ENCODE results near the gene TENM3.
"Not testable (repeated sequence)": the region's sequence is repeated elsewhere in the genome, so short reads cannot be mapped to it uniquely, and the experiment has no call there.

Gene TENM3

GRCh38 chr4:182228991-182229577, 14.1 kb upstream of the TENM3 start:
- DNase-seq, result no peak

DNA sequence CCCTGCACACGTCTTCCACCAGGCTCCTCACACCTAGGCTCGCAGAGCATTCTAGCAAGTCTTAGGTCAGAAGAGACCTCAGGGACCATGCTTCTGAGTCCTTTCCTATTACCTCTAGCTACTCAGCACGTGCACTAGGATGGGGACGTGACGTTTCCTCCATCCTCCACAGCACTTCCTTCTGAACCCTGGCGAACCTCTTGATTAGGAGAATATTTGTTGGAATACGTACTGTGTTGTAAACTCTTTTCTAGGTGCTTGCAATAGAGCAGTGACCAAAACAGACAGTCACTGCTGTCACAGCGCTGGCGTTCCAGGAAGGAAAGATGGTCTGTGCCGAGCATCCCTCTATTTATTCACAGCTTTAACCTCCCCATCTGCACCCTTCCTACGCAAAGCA, 12.9 kb upstream of the TENM3 start:
- DNase-seq, result no peak

DNA sequence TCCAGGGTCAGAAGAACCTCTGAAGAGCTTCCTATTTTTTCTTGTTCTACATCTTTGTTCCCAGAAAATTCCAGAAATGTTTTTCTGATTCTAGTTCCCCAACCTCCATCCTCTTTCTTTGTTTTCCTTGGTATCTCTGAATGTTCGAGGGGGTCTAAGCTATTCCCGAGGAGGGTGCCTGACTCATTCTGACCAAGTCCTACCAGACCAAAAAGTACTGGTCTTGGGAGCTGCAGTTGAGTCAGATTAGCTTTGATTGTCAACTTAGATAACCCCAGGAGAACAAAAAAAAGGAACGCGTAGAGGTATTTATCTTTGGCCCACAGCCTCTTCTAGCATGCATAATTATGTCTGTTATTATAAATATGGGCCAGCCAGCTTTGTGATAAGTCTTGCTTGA, 12.1 kb upstream of the TENM3 start:
- no peak for DNase-seq

DNA sequence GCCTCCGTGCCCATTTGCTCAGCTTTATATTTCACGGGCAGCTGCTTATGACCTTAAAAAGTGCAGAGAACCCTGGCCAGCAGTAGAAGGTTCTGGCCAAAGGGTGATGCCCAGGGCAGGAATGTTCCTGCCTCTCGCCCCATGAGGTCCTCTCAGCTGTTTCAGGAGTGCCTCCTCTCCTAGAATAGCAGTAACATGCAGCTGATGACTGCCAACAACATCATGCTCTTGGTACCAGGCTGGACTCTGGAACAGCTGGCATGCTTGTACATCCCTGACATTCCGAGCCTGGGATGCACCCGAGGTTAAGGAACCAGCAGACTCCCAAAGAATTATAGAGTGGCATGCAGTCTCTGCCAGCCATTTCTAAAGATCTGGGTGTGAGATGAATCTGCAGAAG, 11.7 kb upstream of the TENM3 start:
- DNase-seq, result no peak

- DNase-seq, result no peak
Measured at GRCh38 chr4:182233310-182234090, 9.7 kb upstream of the TENM3 start.

DNA sequence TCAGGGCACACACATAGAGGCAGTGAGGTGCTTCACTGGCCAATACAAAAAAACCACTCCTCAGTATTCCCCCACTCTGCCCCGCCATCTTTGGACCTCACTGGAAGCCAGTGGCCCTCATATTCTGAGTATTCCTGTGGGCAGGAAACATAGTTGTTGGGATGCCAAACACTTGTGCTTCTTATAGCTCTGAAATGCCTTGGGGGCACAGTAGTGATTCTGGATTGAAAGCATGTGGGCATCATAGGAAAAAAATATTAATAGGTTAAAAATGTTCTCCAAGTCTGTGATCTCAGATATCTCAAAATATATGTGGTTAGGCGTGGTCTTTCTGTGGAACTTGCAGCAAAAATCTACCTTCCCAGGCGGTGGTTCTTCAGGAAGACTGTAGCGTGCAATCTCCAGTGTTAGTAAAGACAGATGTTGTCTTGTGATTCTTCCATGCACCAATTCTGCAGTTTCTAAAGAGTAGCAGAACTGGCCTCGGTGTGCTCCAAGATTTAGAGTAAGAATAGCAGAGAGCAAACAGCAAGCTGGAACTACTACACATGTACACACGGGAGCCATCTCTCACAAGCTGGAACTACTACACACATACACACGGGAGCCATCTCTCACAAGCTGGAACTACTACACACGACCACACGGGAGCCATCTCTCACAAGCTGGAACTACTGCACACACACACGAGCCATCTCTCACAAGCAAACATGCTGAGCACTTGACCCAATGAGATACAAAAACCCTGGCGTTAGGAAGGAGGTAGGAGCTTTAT, 8.0 kb upstream of the TENM3 start:
- no peak for DNase-seq

DNA sequence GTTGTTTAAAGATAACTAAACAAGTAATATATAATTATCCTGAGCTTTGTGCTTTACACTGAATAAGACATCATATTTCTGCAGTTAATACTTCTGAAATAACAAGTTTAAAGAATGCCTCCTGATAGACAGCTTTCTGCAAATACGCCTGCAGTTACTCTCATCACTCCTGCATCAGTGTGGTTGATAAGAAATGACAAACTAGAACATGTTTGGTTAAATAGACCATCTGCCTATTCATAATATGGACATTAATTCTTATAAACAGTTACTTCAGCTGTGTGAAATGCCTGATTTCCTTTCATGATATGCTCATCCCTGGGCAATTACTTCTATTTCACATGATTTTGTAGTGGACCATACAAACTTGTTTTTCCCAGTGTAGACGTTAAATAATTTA, 7.0 kb upstream of the TENM3 start:
- DNase-seq, result no peak

DNA sequence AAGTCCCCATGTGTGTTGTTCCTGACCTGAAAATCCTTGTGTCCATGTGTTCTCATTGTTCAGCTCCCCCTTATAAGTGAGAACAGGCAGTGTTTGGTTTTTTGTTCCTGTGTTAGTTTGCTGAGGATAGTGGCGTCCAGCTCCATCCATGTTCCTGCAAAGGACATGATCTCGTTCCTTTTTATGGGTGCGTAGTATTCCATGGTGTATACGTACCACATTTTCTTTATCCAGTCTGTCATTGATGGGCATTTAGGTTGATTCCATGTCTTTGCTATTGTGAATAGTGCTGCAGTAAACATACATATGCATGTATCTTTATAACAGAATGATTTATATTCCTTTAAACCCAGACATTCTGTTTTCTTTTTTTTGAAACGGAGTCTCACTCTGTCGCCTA, 6.2 kb upstream of the TENM3 start:
- not testable (repeated sequence) for DNase-seq

- no peak for DNase-seq
Measured at GRCh38 chr4:182238355-182238931, 4.8 kb upstream of the TENM3 start.

DNA sequence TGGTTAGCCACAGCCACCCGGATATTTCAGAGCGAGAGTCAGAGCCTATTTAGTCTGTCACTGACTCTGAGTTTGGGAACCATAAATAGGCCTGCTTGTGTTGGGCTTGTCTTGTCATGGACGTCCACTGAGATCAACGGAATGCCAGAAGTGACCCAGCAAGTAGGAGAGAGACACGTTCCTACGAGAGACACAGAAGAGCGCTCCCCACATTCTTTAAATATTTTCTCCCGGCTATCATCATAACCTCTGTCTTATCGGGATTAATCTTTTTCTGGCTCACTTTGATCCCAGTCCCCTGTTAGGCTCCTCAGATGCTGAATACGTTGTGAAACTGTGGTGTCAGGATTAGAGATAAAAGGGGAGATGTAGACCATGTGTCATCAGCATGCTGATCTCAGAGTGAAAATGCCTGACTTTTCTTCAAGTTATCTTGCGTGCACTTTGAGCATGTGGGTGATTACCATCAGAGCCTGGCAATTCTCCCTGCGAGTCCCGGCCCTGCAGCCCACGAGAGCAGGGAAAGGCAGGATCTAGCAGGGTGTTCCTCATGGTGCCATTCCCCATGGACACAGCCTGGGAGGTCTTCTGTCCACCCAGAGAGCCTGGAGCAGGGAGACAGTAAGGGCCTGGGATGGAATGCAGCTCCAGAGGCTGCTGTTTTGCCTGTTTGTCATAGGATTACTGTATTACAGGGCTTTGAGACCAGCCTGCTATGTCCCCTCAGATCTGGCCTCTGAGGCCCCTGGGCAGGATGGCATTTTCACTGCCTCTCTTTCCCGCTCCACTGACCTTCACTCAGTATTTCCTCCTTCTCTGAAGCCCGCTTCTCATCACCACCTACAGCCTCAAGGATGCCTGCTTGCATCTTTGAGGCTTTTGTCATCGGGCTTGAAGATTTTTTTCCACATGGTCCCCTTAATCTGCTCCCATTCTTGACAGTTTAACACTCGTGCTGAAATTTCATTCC, 2.8 kb upstream of the TENM3 start:
- DNase-seq, result no peak

- DNase-seq, result not testable (repeated sequence)
Measured at GRCh38 chr4:182242260-182242659, 942 bp upstream of the TENM3 start.

GRCh38 chr4:182242787-182243186, 415 bp upstream of the TENM3 start:
- DNase-seq, result no peak

- DNase-seq, result no peak
Measured at GRCh38 chr4:182245041-182245440, 1.8 kb downstream of the TENM3 start.

DNA sequence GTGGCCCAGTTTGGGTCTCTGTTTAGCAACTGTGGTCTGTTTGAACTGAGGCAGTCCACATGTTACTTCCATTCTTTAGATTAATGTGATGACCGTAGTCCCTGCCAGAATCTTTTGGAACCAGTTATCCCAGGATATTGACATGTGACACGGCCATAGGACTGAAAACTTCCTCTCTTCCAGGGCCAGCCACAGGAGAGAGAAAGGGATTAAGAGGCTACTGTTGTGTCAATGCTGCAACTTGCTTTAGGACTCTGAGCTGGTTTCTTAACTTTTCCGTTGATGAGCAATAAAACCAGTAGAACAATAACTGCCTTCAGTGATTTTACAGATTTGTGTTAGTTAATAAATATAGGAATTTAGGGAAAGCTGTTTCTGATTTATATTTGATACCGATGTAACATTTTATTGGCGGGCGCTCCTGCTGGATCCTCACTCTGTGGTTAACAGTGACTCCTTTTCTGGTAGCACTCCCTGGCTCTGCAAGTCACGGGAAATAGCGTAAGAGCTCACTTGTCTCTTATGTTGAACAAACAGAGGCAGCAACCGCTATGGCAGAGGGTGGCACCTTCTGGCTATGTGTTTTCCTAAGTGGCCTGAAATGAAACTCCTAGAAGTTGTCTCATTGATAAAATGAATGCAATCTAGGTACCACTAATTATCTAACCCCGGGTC, 2.5 kb downstream of the TENM3 start:
- DNase-seq, result no peak

GRCh38 chr4:182246401-182247205, 3.4 kb downstream of the TENM3 start:
- no peak for DNase-seq

DNA sequence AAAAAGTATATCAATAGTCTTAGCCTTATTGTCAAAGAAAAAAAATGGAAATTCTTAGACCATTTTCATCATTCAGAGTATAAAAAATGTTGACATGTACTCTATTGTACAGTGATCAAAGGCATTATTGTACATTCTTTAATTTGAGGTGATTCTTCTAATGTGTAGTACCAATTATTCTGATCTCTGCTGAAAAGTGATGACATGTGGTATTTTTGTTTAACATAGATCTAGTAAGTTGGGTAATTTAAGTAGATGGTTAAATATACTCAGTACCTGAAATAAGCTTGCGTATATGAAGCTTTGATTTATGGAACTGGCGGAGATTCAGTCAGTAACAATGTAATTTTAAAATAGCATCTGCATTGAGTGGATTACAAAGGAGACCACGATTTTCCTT, 5.1 kb downstream of the TENM3 start:
- DNase-seq, result no peak

GRCh38 chr4:182250446-182250845, 7.2 kb downstream of the TENM3 start:
- no peak for DNase-seq

DNA sequence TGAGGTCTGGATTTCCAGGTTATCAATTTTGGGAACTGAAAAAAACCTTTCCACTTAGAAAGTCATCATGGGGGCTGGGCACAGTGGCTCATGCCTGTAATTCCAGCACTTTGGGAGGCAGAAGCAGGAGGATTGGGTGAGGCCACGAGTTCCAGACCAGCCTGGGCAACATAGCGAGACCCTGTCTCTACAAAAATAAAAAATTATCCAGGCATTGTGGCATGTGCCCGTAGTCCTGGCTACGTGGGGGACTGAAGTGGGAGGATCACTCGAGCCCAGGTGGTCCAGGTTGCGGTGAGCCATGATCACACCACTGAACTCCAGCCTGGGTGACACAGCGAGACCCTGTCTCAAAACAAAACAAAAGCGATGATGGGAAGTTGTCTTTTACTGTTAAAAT, 7.9 kb downstream of the TENM3 start:
- DNase-seq, result no peak

DNA sequence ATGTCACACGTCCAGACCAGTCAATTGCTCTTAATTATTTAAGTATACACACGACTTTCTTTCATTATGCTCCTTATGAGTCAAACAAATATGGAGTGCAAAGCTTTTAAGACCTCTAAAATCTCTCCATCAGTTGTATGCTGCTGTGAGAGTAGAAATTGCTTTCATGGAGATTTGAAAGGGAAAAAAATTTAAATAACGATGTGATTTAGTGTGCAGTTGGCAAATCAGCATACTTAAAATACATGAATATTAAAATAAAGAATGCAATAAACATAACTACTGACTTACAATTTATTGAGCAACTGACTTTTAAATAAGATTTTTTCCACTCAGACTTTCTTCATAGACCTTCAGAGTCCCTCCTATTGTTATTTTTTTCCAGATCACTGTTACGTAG, 9.0 kb downstream of the TENM3 start:
- DNase-seq, result no peak

GRCh38 chr4:182254026-182254780, 11.0 kb downstream of the TENM3 start:
- no peak for DNase-seq

Data from NCI-H1417 treated with DMSO at 0.1 percent for 48 hours (cell line).